Right lobe of liver (tissue), 4 donors: ENCODE data around the gene FER1L5.

Source experiments
- POLR2A ChIP-seq: fragments of 450-650 bp; IDR thresholded peaks from one replicate; pipeline ENCODE4 v1.6.1; 2017; ENCODE audit warnings: antibody characterized with exemption, mild to moderate bottlenecking
- TF ChIP-seq, protein P1 (sequence below), 4 donors: fragments of 200-600 bp in 3 of 4; fragments of 450-650 bp in 1 of 4; IDR thresholded peaks; one replicate each; pipeline versions ENCODE4 v1.5.1 to v1.8.0; 2016 to 2022; ENCODE audit warnings: antibody characterized with exemption in 4 of 4, mild to moderate bottlenecking in 2 of 4
- donor health status: DM: no; HTN: no; CAD: no.
- donor health status: DM: no; HTN: no; CAD: no.
- donor health status: DM: no; HTN: yes; CAD: no.

GRCh38 chr2:96716388-96716787 lies 73.8 kb downstream of the FER1L5 start:
- TF ChIP-seq, protein P1, sequence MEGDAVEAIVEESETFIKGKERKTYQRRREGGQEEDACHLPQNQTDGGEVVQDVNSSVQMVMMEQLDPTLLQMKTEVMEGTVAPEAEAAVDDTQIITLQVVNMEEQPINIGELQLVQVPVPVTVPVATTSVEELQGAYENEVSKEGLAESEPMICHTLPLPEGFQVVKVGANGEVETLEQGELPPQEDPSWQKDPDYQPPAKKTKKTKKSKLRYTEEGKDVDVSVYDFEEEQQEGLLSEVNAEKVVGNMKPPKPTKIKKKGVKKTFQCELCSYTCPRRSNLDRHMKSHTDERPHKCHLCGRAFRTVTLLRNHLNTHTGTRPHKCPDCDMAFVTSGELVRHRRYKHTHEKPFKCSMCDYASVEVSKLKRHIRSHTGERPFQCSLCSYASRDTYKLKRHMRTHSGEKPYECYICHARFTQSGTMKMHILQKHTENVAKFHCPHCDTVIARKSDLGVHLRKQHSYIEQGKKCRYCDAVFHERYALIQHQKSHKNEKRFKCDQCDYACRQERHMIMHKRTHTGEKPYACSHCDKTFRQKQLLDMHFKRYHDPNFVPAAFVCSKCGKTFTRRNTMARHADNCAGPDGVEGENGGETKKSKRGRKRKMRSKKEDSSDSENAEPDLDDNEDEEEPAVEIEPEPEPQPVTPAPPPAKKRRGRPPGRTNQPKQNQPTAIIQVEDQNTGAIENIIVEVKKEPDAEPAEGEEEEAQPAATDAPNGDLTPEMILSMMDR (IDR thresholded peaks at IDR 0.05): no peak
- TF ChIP-seq POLR2A: no peak
